ENCODE measurements around the gene STC2. TPM values are rescaled to one million over a fixed set of nuclear protein-coding genes. Genes with fewer than 3 reads are reported as not detected.

Gene STC2
- total RNA-seq, 2 experiments from 2014 or later: not detected

DNA sequence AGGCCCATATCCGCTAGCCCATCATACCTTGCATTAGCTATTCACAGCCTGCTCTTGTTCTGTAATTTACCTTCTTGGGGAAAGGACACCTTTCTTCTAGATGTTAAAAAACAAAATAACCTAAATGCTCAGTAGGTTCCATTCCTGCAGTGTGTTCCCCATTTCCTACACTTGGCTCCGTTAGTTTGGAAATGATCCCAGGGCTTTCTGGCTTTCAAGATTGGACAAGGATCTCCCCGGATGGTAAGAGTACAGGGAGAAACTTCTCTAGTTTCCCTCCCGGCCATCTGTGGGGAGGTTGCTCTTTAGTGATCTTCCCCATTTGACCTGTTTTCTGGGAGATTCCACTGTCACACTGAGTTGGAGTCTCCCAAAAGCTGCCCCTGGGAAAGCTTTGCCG lies 27.3 kb upstream of the STC2 start:
- Histone ChIP-seq H2AFZ (ENCODE audit: low read length) (no peak overlapping the region), H3K4me2 (ENCODE audit: low read length) (no peak overlapping the region), H3K27ac (ENCODE audit: low read depth, low read length, poor library complexity, severe bottlenecking) (no peak overlapping the region), H3K4me3 (ENCODE audit: low read depth, low read length, poor library complexity, severe bottlenecking) (no peak overlapping the region), H4K20me1 (ENCODE audit: insufficient read depth, low read length) (no peaks in the 10 kb centered on the region), H3K4me1 (ENCODE audit: insufficient read depth, low read length, poor library complexity, severe bottlenecking) (no peaks in the 10 kb centered on the region), H3K79me2 (ENCODE audit: insufficient read depth, low read depth, low read length) (no peaks in the 10 kb centered on the region), H3K36me3 (ENCODE audit: insufficient read depth, low read length) (no peaks in the 10 kb centered on the region), H3K9me3 (ENCODE audit: low read length) (no peaks in the 10 kb centered on the region), H3K9me2 (ENCODE audit: insufficient read depth, low read length) (no peaks in the 10 kb centered on the region)
- no TSS peak for BruUV-seq (replicated peaks)
- intact Hi-C loops (cut with micrococcal nuclease; ENCODE audit: unreplicated experiment): no loop called here
- no peak for DNase-seq (ENCODE audit: low spot score)
- CTCF ChIA-PET (ENCODE audit: unreplicated experiment): no interaction called here
- POLR2A ChIA-PET: no interaction called here
- TF ChIP-seq, protein P1, sequence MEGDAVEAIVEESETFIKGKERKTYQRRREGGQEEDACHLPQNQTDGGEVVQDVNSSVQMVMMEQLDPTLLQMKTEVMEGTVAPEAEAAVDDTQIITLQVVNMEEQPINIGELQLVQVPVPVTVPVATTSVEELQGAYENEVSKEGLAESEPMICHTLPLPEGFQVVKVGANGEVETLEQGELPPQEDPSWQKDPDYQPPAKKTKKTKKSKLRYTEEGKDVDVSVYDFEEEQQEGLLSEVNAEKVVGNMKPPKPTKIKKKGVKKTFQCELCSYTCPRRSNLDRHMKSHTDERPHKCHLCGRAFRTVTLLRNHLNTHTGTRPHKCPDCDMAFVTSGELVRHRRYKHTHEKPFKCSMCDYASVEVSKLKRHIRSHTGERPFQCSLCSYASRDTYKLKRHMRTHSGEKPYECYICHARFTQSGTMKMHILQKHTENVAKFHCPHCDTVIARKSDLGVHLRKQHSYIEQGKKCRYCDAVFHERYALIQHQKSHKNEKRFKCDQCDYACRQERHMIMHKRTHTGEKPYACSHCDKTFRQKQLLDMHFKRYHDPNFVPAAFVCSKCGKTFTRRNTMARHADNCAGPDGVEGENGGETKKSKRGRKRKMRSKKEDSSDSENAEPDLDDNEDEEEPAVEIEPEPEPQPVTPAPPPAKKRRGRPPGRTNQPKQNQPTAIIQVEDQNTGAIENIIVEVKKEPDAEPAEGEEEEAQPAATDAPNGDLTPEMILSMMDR (conservative IDR thresholded peaks at IDR 0.05; ENCODE audit: low read length): no peak
- TF ChIP-seq EZH2phosphoT487 (IDR thresholded peaks at IDR 0.05; ENCODE audit: borderline replicate concordance, low read depth, low read length): no peak

DNA sequence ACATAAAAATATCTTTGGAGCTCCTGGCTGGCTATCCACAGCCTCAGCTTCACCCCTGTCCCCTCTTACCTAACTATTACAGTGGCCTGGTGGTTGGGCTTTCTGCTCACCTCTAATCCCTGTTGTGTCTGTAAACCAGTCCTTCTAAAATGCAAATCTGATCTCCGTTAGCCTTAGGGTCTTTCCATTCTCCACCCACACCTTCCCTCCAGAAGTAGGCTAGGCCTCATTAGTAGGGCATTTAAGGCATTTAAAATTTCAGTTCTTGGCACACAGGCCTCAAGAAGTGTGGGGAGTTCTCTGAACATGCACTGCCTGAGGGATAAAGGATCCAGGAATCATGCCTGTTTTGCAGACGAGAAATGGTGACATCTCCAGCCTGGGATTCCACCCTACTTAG lies 26.4 kb upstream of the STC2 start:
- H3K27ac ChIP-seq (ENCODE audit: low read depth, low read length, poor library complexity, severe bottlenecking): no peak overlapping the region
- H3K4me2 ChIP-seq (ENCODE audit: low read length): no peak overlapping the region
- H3K79me2 ChIP-seq (ENCODE audit: insufficient read depth, low read depth, low read length): no peaks in the 10 kb centered on the region
- no TSS peak for BruUV-seq (replicated peaks)
- no peak for DNase-seq (ENCODE audit: low spot score)
- no peaks in the 10 kb centered on the region for H3K36me3 ChIP-seq (ENCODE audit: insufficient read depth, low read length)
- CTCF ChIA-PET (ENCODE audit: unreplicated experiment): no interaction called here
- intact Hi-C loops (cut with micrococcal nuclease; ENCODE audit: unreplicated experiment): no loop called here
- no peaks in the 10 kb centered on the region for H4K20me1 ChIP-seq (ENCODE audit: insufficient read depth, low read length)
- no peaks in the 10 kb centered on the region for H3K9me2 ChIP-seq (ENCODE audit: insufficient read depth, low read length)
- POLR2A ChIA-PET: no interaction called here
- no peak overlapping the region for H2AFZ ChIP-seq (ENCODE audit: low read length)
- no peaks in the 10 kb centered on the region for H3K4me1 ChIP-seq (ENCODE audit: insufficient read depth, low read length, poor library complexity, severe bottlenecking)
- no peaks in the 10 kb centered on the region for H3K9me3 ChIP-seq (ENCODE audit: low read length)
- TF ChIP-seq EZH2phosphoT487 (IDR thresholded peaks at IDR 0.05; ENCODE audit: borderline replicate concordance, low read depth, low read length): no peak
- TF ChIP-seq, protein P1 (conservative IDR thresholded peaks at IDR 0.05; ENCODE audit: low read length): no peak
- no peak overlapping the region for H3K4me3 ChIP-seq (ENCODE audit: low read depth, low read length, poor library complexity, severe bottlenecking)

DNA sequence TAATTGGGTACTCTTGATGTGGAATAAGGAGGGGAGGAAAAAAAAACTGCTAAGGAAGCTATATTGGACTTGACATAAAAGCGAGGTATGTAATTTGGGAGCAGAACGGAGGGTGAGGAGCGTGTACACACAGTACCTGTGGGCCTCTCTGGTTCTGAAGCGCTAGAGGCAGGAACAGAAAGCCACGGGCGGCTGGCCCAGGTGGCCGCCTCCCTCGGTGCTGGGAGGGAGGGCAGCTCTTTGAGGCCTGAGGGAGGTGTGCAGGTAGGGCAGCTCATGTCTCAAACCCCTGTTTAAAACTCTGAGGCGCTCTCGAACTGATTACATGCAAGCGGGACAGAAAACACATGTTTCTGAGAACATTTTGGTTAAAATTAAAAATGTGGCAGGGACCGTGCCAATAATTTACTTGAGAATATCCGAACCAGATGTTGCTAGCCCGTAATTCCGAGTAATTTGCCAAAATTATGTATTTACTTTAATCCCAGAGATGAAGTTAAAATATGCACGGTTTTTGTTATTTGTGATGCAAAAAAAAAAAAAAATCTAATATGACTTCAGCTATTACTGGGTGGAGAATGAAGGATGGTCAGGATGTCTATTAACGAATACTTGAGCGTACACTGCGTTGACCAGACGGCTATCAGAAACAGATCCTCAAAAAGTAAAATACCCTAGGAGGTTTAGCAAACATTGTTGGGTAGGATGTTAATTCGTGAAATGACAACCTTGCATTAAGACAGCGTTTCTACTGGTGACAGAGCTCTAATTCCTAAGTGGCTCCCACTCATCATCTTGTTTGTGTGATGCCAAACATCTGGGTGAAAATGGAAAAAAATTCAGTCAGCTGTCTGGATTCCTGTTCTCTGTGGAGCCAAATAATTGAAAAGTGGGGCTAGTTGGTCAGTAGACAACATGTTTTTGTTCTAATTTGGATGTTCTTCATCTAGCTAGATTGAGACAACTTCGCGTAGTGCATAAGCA lies 24.4 kb upstream of the STC2 start:
- no peaks in the 10 kb centered on the region for H3K9me2 ChIP-seq (ENCODE audit: insufficient read depth, low read length)
- no TSS peak for BruUV-seq (replicated peaks)
- H4K20me1 ChIP-seq (ENCODE audit: insufficient read depth, low read length): no peaks in the 10 kb centered on the region
- no peaks in the 10 kb centered on the region for H3K36me3 ChIP-seq (ENCODE audit: insufficient read depth, low read length)
- H3K79me2 ChIP-seq (ENCODE audit: insufficient read depth, low read depth, low read length): no peaks in the 10 kb centered on the region
- H3K9me3 ChIP-seq (ENCODE audit: low read length): no peaks in the 10 kb centered on the region
- ChIA-PET CTCF (ENCODE audit: unreplicated experiment) (no interaction called here), POLR2A (no interaction called here)
- intact Hi-C loops (cut with micrococcal nuclease; ENCODE audit: unreplicated experiment): no loop called here
- no peak overlapping the region for H3K27ac ChIP-seq (ENCODE audit: low read depth, low read length, poor library complexity, severe bottlenecking)
- no peak overlapping the region for H3K4me2 ChIP-seq (ENCODE audit: low read length)
- no peaks in the 10 kb centered on the region for H3K4me1 ChIP-seq (ENCODE audit: insufficient read depth, low read length, poor library complexity, severe bottlenecking)
- no peak for DNase-seq (ENCODE audit: low spot score)
- TF ChIP-seq, protein P1 (conservative IDR thresholded peaks at IDR 0.05; ENCODE audit: low read length): no peak
- TF ChIP-seq EZH2phosphoT487 (IDR thresholded peaks at IDR 0.05; ENCODE audit: borderline replicate concordance, low read depth, low read length): no peak
- H3K4me3 ChIP-seq (ENCODE audit: low read depth, low read length, poor library complexity, severe bottlenecking): no peak overlapping the region
- no peak overlapping the region for H2AFZ ChIP-seq (ENCODE audit: low read length)
